ENCODE data around the gene CDH2. TPM values are rescaled to one million over a fixed set of nuclear protein-coding genes. Genes with fewer than 3 reads are reported as not detected.

Gene CDH2
- total and polyA plus RNA-seq, 2 experiments from 2014 or later = 81.8 to 117 TPM

DNA sequence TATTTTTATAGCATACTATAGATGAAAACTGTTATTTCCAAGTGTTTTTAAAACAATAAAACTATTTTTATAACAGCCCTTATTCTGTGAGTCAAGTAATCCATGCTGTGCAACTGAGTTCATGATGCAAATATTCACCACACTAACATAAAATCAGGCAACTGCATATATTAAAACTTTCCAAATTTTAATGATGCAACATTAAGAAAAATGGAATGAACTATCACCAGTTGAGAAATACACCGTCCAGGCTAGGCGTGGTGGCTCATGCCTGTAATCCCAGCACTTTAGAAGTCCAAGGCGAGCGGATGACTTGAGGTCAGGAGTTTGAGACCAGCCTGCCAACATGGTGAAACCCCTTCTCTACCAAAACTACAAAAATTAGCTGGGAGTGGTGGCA is 114.5 kb downstream of the CDH2 start:
- Histone ChIP-seq H3K9me3 (ENCODE audit: low read depth) (peaks cover 4% of the 10 kb centered on the region), H3K4me3 (no peak overlapping the region), H3K4me1 (ENCODE audit: insufficient read depth) (peaks cover 9% of the 10 kb centered on the region), H3K27me3 (no peaks in the 10 kb centered on the region), H3K9me2 (replicated peaks; ENCODE audit: insufficient read depth) (no peaks in the 10 kb centered on the region), H2AFZ (no peak overlapping the region), H3K36me3 (replicated peaks; ENCODE audit: insufficient read depth, low read depth) (no peaks in the 10 kb centered on the region), H4K20me1 (ENCODE audit: insufficient read depth, poor library complexity, severe bottlenecking) (no peaks in the 10 kb centered on the region), H3K27ac (peak overlapping the region; percentile 13), H3K4me2 (no peak overlapping the region), H3K79me2 (peaks cover 40% of the 10 kb centered on the region)
- DNase-seq (ENCODE audit: low spot score) = no peak
- TF ChIP-seq EZH2 (IDR thresholded peaks at IDR 0.05; ENCODE audit: borderline replicate concordance) (no peak), EZH2phosphoT487 (IDR thresholded peaks at IDR 0.05; ENCODE audit: low read depth, severe bottlenecking, unreplicated experiment) (no peak)
- TF ChIP-seq, protein P1, sequence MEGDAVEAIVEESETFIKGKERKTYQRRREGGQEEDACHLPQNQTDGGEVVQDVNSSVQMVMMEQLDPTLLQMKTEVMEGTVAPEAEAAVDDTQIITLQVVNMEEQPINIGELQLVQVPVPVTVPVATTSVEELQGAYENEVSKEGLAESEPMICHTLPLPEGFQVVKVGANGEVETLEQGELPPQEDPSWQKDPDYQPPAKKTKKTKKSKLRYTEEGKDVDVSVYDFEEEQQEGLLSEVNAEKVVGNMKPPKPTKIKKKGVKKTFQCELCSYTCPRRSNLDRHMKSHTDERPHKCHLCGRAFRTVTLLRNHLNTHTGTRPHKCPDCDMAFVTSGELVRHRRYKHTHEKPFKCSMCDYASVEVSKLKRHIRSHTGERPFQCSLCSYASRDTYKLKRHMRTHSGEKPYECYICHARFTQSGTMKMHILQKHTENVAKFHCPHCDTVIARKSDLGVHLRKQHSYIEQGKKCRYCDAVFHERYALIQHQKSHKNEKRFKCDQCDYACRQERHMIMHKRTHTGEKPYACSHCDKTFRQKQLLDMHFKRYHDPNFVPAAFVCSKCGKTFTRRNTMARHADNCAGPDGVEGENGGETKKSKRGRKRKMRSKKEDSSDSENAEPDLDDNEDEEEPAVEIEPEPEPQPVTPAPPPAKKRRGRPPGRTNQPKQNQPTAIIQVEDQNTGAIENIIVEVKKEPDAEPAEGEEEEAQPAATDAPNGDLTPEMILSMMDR (IDR thresholded peaks at IDR 0.05; ENCODE audit: poor library complexity) = no peak
- 96% methylated on average over 4 of the region's 4 CpGs for WGBS (ENCODE audit: low lambda C conversion rate, missing lambda C conversion rate)

GRCh38 chr18:28059861-28060260 is 117.1 kb downstream of the CDH2 start:
- H3K4me1 ChIP-seq (ENCODE audit: insufficient read depth) = peaks cover 9% of the 10 kb centered on the region
- H2AFZ ChIP-seq = no peak overlapping the region
- H3K4me3 ChIP-seq = no peak overlapping the region
- no peaks in the 10 kb centered on the region for H3K9me3 ChIP-seq (ENCODE audit: low read depth)
- H3K4me2 ChIP-seq = no peak overlapping the region
- H3K36me3 ChIP-seq (replicated peaks; ENCODE audit: insufficient read depth, low read depth) = no peaks in the 10 kb centered on the region
- no peak overlapping the region for H3K27ac ChIP-seq
- no peaks in the 10 kb centered on the region for H4K20me1 ChIP-seq (ENCODE audit: insufficient read depth, poor library complexity, severe bottlenecking)
- TF ChIP-seq, protein P1 (IDR thresholded peaks at IDR 0.05; ENCODE audit: poor library complexity) = no peak
- no peak for TF ChIP-seq EZH2phosphoT487 (IDR thresholded peaks at IDR 0.05; ENCODE audit: low read depth, severe bottlenecking, unreplicated experiment)
- no peak for TF ChIP-seq EZH2 (IDR thresholded peaks at IDR 0.05; ENCODE audit: borderline replicate concordance)
- no peaks in the 10 kb centered on the region for H3K9me2 ChIP-seq (replicated peaks; ENCODE audit: insufficient read depth)
- WGBS (ENCODE audit: low lambda C conversion rate, missing lambda C conversion rate) = 95% methylated on average over 3 of the region's 3 CpGs
- no peaks in the 10 kb centered on the region for H3K27me3 ChIP-seq
- H3K79me2 ChIP-seq = peaks cover 24% of the 10 kb centered on the region
- no peak for DNase-seq (ENCODE audit: low spot score)

GRCh38 chr18:28050545-28050944 is 126.4 kb downstream of the CDH2 start:
- peaks cover 37% of the 10 kb centered on the region for H3K79me2 ChIP-seq
- no peaks in the 10 kb centered on the region for H3K9me2 ChIP-seq (replicated peaks; ENCODE audit: insufficient read depth)
- DNase-seq (ENCODE audit: low spot score) = no peak
- H3K27me3 ChIP-seq = no peaks in the 10 kb centered on the region
- no peak overlapping the region for H3K4me2 ChIP-seq
- no peaks in the 10 kb centered on the region for H3K4me1 ChIP-seq (ENCODE audit: insufficient read depth)
- TF ChIP-seq, protein P1 (IDR thresholded peaks at IDR 0.05; ENCODE audit: poor library complexity) = no peak
- no peak overlapping the region for H3K4me3 ChIP-seq
- H4K20me1 ChIP-seq (ENCODE audit: insufficient read depth, poor library complexity, severe bottlenecking) = no peaks in the 10 kb centered on the region
- no peak overlapping the region for H3K27ac ChIP-seq
- H2AFZ ChIP-seq = no peak overlapping the region
- H3K9me3 ChIP-seq (ENCODE audit: low read depth) = no peaks in the 10 kb centered on the region
- H3K36me3 ChIP-seq (replicated peaks; ENCODE audit: insufficient read depth, low read depth) = no peaks in the 10 kb centered on the region

DNA sequence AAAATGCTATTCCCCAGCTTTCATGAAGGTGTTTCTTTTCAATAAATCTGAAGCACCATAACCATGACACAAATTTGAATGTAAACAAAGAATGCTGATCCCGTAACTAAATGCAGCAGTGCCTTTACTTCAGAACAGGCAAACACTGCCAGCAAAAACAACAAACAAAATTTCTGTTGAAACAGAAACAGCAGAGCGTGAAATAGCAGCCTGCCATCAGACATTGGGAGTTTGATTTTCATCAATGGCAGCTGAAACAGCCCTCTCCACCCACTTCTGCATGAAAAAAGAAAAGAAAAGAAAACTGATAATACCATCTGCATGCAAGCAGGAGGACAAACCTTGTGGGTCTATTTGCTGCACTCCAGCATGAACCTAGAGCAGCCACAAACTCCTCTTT is 128.3 kb downstream of the CDH2 start:
- no peaks in the 10 kb centered on the region for H3K36me3 ChIP-seq (replicated peaks; ENCODE audit: insufficient read depth, low read depth)
- no peak overlapping the region for H3K4me2 ChIP-seq
- no peaks in the 10 kb centered on the region for H3K27me3 ChIP-seq
- no peak overlapping the region for H2AFZ ChIP-seq
- no peak overlapping the region for H3K27ac ChIP-seq
- no peak for DNase-seq (ENCODE audit: low spot score)
- WGBS (ENCODE audit: low lambda C conversion rate, missing lambda C conversion rate) = 72% methylated on average over 2 of the region's 2 CpGs
- no peaks in the 10 kb centered on the region for H3K9me2 ChIP-seq (replicated peaks; ENCODE audit: insufficient read depth)
- H3K4me3 ChIP-seq = no peak overlapping the region
- peaks cover 42% of the 10 kb centered on the region for H3K79me2 ChIP-seq
- TF ChIP-seq, protein P1 (IDR thresholded peaks at IDR 0.05; ENCODE audit: poor library complexity) = no peak
- TF ChIP-seq EZH2phosphoT487 (IDR thresholded peaks at IDR 0.05; ENCODE audit: low read depth, severe bottlenecking, unreplicated experiment) = no peak
- TF ChIP-seq EZH2 (IDR thresholded peaks at IDR 0.05; ENCODE audit: borderline replicate concordance) = no peak
- no peaks in the 10 kb centered on the region for H3K4me1 ChIP-seq (ENCODE audit: insufficient read depth)
- no peaks in the 10 kb centered on the region for H3K9me3 ChIP-seq (ENCODE audit: low read depth)
- H4K20me1 ChIP-seq (ENCODE audit: insufficient read depth, poor library complexity, severe bottlenecking) = no peaks in the 10 kb centered on the region
